Endometrial microvascular endothelial cells (primary cell): Measurements from ENCODE around the gene VEGFA. TPM values are rescaled to one million over a fixed set of nuclear protein-coding genes. Genes with fewer than 3 reads are reported as not detected.

Source experiments
- in situ Hi-C: cut with HindIII; loops from 2 replicates; pipeline ENCODE4 v1.10.0; 2017; ENCODE audit warnings: low sequenced_read_pairs, low pct_unique_long_range_greater_than_20kb; ENCODE audit errors: inconsistent ontology term
- total RNA-seq: library from RNA; depleted of rRNA; stranded (reverse); fragments of >200 nt; gene quantifications from one replicate; pipeline ENCODE4 v1.2.3, GENCODE V29; 2015; ENCODE audit errors: inconsistent ontology term

The VEGFA gene
- total RNA-seq, 1 donor from 2014 or later = 12.4 TPM

DNA sequence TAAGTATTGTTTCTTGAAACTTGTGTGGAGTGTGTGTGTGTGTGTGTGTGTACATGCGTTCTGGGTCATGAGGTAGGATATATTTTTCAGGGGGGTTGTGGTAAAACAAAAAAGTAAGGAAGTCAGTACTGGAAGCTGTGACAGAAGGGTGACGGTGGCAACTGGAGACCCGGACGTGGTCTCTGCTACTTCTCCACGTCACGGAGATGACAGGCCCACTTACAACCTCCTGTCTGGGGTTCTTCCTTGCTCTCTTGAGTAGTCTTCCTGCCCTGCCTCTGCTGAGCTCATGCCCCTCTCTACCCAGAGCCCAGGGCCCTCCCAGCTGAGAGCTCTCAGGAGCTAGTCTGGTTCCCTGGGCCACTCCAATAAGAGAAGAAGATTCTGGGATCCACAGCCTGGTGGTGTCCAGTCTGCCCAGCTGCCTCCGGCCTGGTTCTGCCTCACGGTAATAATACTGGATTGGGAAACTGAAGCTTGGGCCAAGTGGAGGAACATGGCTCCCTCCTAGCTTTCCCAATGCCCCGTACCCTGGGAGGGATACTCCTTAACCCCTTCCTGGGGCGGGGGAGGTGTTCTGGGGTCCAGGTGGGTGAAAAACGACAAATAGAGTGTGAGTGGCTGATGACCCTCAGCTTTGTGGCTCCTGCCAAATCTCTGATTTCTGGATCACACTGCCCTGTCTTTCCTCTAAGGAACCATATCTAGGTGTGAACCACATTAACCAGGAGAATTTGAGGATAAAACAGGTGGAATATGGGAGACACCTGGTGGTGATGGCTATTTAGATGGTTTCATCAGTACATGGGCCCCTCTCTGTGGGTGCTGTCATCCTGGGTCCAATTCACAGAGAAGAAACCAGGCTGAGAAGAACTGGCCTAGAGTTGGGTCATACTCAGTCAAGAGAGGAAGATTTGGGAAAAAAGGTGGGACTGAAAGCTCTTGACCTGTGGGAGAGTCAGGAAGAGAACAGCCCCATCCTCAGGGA, 27.2 kb downstream of the VEGFA start:
- in situ Hi-C loops = no loop called here

GRCh38 chr6:43797919-43798318, 27.9 kb downstream of the VEGFA start:
- in situ Hi-C loops = no loop called here

DNA sequence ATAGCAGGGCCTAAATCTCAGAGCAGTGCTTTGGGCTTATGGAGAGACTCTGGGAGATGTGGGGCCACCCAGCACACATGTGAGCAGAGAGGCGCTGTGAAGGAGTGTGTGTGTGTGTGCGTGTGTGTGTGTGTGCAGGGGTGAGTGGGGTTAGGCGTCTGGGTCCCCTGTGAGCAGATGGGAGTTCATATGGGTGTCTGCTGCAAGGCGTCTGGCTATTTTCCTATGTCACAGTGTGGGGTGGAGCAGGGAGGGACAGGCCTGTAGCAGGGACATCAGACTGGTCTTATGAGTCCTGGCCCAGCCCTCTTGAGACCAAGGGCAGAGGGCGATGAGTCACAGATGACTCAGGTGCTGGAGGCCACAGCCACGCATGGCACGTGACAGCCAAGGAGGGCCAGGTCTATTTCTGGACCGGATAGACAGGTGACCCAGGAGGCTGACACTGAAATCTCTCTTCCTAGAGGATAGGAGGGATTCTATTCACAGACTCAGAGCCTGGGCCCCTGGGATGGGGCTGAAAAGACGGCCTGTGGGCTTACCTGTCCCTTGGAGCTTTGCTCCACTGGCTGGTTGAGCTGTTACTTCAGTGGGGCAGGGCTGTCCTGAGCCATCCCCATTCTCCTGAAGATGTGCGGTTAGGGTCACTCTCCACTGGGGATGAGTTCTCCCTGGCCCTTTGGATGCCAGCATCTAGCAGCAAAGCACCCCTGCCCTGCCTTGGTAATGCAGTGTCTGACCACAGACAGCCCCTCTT, 28.9 kb downstream of the VEGFA start:
- in situ Hi-C loops = no loop called here

GRCh38 chr6:43799551-43800297, 29.7 kb downstream of the VEGFA start:
- in situ Hi-C loops = no loop called here

- in situ Hi-C loops = no loop called here
Measured at GRCh38 chr6:43800298-43800623, 30.2 kb downstream of the VEGFA start.

DNA sequence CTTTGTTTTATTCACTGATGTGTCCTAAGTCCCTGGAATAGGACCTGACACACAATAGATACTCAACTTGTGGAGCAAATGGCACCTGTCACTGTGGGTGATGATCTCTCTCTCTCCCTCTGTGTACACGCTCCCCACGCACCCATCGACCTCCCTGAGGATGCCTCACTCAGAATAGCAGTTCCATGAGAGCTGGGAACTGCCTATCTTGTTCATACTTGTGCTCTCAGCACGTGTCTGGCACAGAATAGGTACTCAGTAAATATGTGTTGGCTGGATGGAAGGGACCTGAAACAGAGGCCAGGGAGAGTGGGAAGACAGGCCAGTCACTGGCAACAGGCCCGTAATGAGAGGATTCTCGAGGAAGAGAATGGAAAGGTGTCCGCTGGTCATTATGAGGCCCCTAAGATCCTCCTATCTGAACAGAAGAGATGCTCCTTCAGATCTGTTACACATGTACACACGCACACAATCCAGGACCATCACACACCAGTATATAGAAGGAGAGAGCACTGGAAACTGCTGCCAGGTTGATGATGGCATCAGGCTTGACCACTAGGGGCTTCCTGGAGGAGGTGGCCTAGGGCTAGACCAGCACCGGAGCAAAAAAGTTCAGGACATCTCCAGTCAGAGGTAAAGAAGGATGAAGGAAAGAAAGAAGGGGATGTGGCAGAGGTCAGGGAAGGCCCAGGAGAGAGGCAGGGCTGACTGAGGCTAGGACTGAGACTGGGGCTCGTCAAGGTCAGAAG, 30.9 kb downstream of the VEGFA start:
- in situ Hi-C loops = no loop called here

DNA sequence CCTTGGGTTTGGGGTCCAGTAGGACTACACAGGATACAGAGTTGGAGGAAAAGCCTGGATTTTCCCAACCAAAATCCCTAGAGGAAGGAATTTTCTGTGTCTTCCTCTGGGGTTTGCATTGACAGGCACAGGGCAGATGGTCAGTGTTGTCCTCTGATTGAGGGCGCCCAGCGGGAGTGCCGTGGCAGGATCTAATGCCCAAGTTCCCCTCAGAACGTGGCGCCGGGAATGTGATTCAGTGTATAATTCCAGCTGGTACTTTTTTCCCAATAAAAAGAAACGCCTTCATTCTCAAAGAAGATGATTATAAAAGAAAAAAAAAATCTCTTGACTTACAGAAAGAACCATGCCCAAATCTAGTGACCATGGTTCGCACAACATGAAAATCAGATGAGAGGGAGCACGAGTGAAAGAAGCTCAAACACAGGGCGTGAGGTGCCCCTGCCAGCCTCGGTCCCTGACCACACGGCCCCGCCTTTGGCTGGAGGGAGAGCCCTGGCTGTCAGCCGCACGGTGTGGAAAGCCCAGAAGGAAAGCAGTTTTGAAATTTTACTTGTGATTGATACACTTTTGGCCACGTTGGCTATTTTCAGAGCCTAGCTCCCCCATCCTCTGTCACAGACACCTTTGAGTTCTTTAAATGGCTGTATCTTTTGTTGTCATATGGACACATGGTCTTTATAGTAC, 31.6 kb downstream of the VEGFA start:
- in situ Hi-C loops = no loop called here

- in situ Hi-C loops = no loop called here
Measured at GRCh38 chr6:43803055-43803782, 33.2 kb downstream of the VEGFA start.

GRCh38 chr6:43803783-43804549, 34.0 kb downstream of the VEGFA start:
- in situ Hi-C loops = no loop called here

GRCh38 chr6:43804550-43805223, 34.7 kb downstream of the VEGFA start:
- in situ Hi-C loops = no loop called here

DNA sequence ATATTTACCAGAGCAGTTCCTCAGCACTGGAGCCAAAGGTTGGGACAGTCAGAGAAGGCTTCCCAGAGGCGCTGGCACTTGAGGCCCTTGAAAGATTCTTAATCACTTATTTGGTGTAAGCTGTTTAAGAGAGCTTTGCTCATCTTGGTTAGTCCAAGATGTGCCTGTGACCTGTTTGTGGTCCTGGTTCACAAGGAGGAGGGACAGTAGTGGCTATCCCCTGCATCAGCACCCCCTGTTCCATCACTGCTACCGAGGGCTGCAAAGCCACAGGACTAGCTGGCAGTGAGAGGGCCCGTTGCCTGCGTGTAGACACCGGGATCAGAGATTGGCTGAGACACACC, 35.7 kb downstream of the VEGFA start:
- in situ Hi-C loops = no loop called here

DNA sequence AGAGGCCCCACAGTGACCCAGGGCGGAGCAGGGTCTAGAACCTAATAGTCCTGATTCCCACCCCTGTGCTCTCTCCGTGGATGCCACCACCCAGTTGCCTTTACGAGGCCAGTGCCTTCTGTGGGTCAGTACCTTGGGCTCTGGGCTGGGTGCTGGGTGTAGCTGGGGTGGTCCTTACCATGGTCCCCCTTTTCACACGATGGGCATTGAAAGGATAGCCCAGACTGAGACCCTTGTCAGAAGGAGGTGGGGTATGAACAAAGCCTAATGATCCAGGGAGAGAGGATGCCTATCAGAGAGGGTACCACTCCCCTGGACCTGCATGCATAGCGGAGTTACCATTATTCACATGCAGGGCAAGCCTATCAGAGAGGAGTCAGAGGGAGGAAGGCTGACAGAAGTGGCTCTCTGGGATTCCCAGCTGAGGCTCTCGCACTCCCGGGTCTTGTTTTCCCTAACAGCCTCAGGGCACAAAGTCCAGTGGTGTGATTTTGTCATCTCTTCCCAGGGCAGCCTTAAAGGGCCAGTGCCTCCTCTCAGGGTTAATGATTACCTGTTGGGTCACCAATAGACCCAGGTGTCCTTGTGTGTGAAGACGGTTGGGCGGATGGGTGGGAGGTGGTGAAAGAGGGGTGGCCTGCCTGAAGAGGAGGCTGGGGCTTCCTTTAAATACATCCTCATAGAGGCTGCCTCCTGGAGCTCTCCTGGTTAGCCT, 36.2 kb downstream of the VEGFA start:
- in situ Hi-C loops = no loop called here

DNA sequence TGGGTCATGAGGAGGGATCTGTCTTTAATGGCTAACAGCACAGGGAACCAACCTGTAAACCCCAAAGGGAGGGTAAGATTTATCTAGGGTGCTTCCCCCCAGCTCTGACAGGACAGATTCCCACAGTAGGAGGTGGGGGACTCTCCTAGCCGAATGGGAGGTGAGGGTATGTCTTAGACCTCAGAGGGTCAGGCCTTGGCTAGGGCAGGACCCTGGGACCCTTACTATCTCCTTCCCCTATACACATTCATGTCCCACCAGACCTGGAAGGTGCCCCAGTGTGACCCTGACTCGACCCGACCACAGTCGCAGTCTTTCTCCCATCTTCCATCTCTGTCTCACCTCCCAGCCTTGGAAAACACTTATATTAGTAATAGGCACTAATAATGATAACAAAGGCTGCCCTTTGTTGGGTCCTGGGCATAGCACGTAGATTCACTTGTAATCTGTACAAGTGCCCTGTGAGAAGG, 36.8 kb downstream of the VEGFA start:
- in situ Hi-C loops = no loop called here

DNA sequence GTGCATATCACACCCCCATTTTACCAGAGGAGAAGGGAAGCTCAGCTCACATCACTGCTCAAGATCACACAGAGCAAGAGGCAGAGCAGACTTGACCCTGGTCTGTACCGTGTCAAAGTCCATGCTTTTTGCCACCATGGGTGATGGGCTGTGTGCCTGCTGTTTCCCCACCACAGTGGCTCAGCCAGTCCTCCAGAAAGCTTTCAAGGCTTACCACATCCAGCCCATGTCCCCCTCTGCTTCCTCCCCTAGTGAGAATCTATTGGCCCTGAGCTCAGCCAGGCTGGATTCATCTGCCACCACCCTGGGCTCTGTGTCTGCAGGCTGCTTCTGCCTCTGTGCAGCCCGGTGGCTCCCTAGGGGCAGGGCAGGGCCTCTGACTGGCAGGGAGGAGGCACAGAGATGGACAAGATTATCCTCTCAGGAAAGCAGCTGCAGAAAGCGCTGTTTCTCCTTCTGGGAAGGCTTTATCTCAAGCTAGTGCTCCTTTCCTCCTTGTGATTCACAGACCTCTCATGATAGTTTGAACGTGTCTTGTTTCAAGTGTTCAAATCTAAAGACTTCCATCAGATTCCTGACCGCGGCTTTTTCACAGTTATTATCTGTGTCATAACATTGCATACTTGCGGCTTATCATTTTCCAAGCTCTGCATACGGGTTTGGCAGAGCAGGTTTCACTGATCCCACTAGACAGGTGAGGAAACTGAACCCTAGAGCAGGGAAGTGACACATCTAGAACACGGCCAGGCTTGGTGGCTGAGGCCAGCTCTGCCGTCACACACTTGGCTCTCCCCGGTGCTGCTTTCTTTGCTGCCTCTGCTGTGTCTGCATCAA, 37.4 kb downstream of the VEGFA start:
- in situ Hi-C loops = no loop called here

GRCh38 chr6:43808412-43808811, 38.4 kb downstream of the VEGFA start:
- in situ Hi-C loops = no loop called here
